CD4-positive, alpha-beta memory T cell (primary cell): Measurements from ENCODE around the gene LRRC8E. TPM values are rescaled to one million over a fixed set of nuclear protein-coding genes. Genes with fewer than 3 reads are reported as not detected.

Source experiments
- CTCF ChIA-PET: fragments of 350-600 bp; sonication (Branson Sonifier 250); formaldehyde crosslinking; loops from one replicate; lab custom pipeline; 2021; ENCODE audit warnings: inconsistent platforms; ENCODE audit not compliant: partially characterized antibody; lab: Charles Lee
- POLR2A ChIA-PET: fragments of 350-600 bp; sonication (Branson Sonifier 250); formaldehyde crosslinking; loops from one replicate; lab custom pipeline; 2021; ENCODE audit not compliant: partially characterized antibody; lab: Charles Lee
- DNase-seq, 5 donors: peaks; one replicate each; pipeline versions ENCODE4 v3.0.0 to v3.0.0-alpha.2; 2020 to 2022; ENCODE audit warnings: mixed read lengths in 1 of 5
- H3K27ac ChIP-seq: one replicate; pipeline ENCODE4 v1.7.0; 2013; ENCODE audit warnings: low read depth, low read length
- H3K27me3 ChIP-seq: 2 replicates; pipeline ENCODE4 v1.7.0; 2013; ENCODE audit warnings: mild to moderate bottlenecking, low read length, moderate library complexity; ENCODE audit not compliant: insufficient read depth
- H3K36me3 ChIP-seq: 2 replicates; pipeline ENCODE4 v1.7.0; 2013; ENCODE audit warnings: mild to moderate bottlenecking, low read length, moderate library complexity; ENCODE audit not compliant: insufficient read depth
- H3K4me1 ChIP-seq: 2 replicates; pipeline ENCODE4 v1.7.0; 2013; ENCODE audit warnings: mild to moderate bottlenecking, low read length, moderate library complexity; ENCODE audit not compliant: insufficient read depth
- H3K4me3 ChIP-seq, 2 donors: one replicate each; pipeline ENCODE4 v1.7.0; 2013; ENCODE audit warnings: low read length in 2 of 2, mild to moderate bottlenecking in 1 of 2
- H3K9me3 ChIP-seq, 2 donors: one replicate each; pipeline ENCODE4 v1.7.0; 2013; ENCODE audit warnings: low read length in 2 of 2, control low read depth in 1 of 2; ENCODE audit not compliant: control insufficient read depth in 1 of 2
- H3K27ac Mint-ChIP-seq, 7 donors: one replicate each; pipeline ENCODE4 v1.8.0; 2020 to 2021; ENCODE audit warnings: mixed read lengths in 7 of 7, mild to moderate bottlenecking in 6 of 7, inconsistent platforms in 3 of 7, moderate library complexity in 3 of 7
- H3K27me3 Mint-ChIP-seq, 2 donors: one replicate each; pipeline ENCODE4 v1.8.0; 2020 to 2021; ENCODE audit warnings: mixed read lengths in 2 of 2
- H3K36me3 Mint-ChIP-seq, 2 donors: one replicate each; pipeline ENCODE4 v1.8.0; 2020 to 2021; ENCODE audit warnings: mixed read lengths in 2 of 2, inconsistent platforms in 1 of 2, mild to moderate bottlenecking in 1 of 2
- H3K4me1 Mint-ChIP-seq, 4 donors: one replicate each; pipeline ENCODE4 v1.8.0; 2020 to 2021; ENCODE audit warnings: mixed read lengths in 4 of 4, mild to moderate bottlenecking in 1 of 4
- H3K4me3 Mint-ChIP-seq, 8 donors: one replicate each; pipeline ENCODE4 v1.8.0; 2020 to 2021; ENCODE audit warnings: mixed read lengths in 8 of 8, mild to moderate bottlenecking in 7 of 8, moderate library complexity in 6 of 8, inconsistent platforms in 3 of 8
- H3K9me3 Mint-ChIP-seq, 8 donors: one replicate each; pipeline ENCODE4 v1.8.0; 2020 to 2021; ENCODE audit warnings: mixed read lengths in 8 of 8, mild to moderate bottlenecking in 5 of 8, inconsistent platforms in 3 of 8, moderate library complexity in 1 of 8
- intact Hi-C: fragments of 100-400 bp; cut with micrococcal nuclease; formaldehyde crosslinking; loops from one replicate; pipeline ENCODE4 v1.15.1; 2023
- polyA plus RNA-seq, 2 donors: library from polyadenylated mRNA; unstranded; fragments of 300-500 nt; fragmentation: Illumina TruSeq; gene quantifications; one replicate each; pipeline ENCODE4 v1.2.3, GENCODE V29; 2021
- total RNA-seq, 2 experiments: library from RNA; stranded (reverse); gene quantifications; one replicate each; pipeline ENCODE4 v1.2.3, GENCODE V29; 2021

LRRC8E gene
- total and polyA plus RNA-seq, 4 experiments from 2014 or later, result not detected

- H3K9me3 ChIP-seq, result no peaks in the 10 kb centered on the region
- no peak overlapping the region for H3K27ac ChIP-seq
- Mint-ChIP-seq H3K4me3 (peak overlapping the region in 6 of 8 donors; percentile 11 to 73 (median 64)), H3K9me3 (peaks cover 0 to 1% (median 0%) of the 10 kb centered on the region in 8 donors), H3K4me1 (peaks cover 10 to 50% (median 29%) of the 10 kb centered on the region in 4 donors), H3K27me3 (peaks cover 2 to 6% of the 10 kb centered on the region in 2 donors), H3K36me3 (peaks cover 0 to 8% of the 10 kb centered on the region in 2 donors), H3K27ac (peak overlapping the region in 3 of 7 donors; percentile 42 to 70 (median 68))
- CTCF ChIA-PET, result interaction anchor here (1.4 to 2.0 kb wide), 4 partner anchors 11 to 71 kb away, joined by 3 to 5 read pairs (median 4); no protein-coding TSS in a partner anchor
- H3K27me3 ChIP-seq, result no peaks in the 10 kb centered on the region
- intact Hi-C loops, result loop anchor here (5.0 kb wide), 1 partner anchor 297 kb away; the partner anchor contains the start of genes PET100 and XAB2
- POLR2A ChIA-PET, result no interaction called here
- DNase-seq, result peak in 1 of 5 donors; percentile 27
- peaks cover 15% of the 10 kb centered on the region for H3K36me3 ChIP-seq
- peaks cover 32% of the 10 kb centered on the region for H3K4me1 ChIP-seq
- H3K4me3 ChIP-seq, result no peak overlapping the region
Observed at GRCh38 chr19:7924241-7924640, 35.9 kb downstream of the LRRC8E start.

- H3K27me3 Mint-ChIP-seq, result peaks cover under 1 to 5% of the 10 kb centered on the region in 2 donors
- ChIA-PET CTCF (interaction anchor here (1.4 to 2.0 kb wide), 2 partner anchors 13 to 55 kb away, joined by 3 to 4 read pairs; no protein-coding TSS in a partner anchor), POLR2A (no interaction called here)
- H3K27me3 ChIP-seq, result no peaks in the 10 kb centered on the region
- peak in 1 of 5 donors; percentile 24 for DNase-seq
- peak overlapping the region in 1 of 7 donors; percentile 77 for H3K27ac Mint-ChIP-seq
- peaks cover 0 to 1% (median 0%) of the 10 kb centered on the region in 8 donors for H3K9me3 Mint-ChIP-seq
- H3K4me3 ChIP-seq, result no peak overlapping the region
- H3K36me3 ChIP-seq, result peaks cover 15% of the 10 kb centered on the region
- peaks cover 9 to 49% (median 28%) of the 10 kb centered on the region in 4 donors for H3K4me1 Mint-ChIP-seq
- H3K4me1 ChIP-seq, result peaks cover 27% of the 10 kb centered on the region
- peaks cover 0 to 11% of the 10 kb centered on the region in 2 donors for H3K36me3 Mint-ChIP-seq
- H3K9me3 ChIP-seq, result no peaks in the 10 kb centered on the region
- intact Hi-C loops, result loop anchor here (1.0 to 5.0 kb wide), 3 partner anchors 19 to 297 kb away; partner anchors contain the start of genes PET100, TIMM44 and XAB2
- no peak overlapping the region for H3K4me3 Mint-ChIP-seq
- no peak overlapping the region for H3K27ac ChIP-seq
Observed at GRCh38 chr19:7924651-7925170, 36.4 kb downstream of the LRRC8E start.

DNA sequence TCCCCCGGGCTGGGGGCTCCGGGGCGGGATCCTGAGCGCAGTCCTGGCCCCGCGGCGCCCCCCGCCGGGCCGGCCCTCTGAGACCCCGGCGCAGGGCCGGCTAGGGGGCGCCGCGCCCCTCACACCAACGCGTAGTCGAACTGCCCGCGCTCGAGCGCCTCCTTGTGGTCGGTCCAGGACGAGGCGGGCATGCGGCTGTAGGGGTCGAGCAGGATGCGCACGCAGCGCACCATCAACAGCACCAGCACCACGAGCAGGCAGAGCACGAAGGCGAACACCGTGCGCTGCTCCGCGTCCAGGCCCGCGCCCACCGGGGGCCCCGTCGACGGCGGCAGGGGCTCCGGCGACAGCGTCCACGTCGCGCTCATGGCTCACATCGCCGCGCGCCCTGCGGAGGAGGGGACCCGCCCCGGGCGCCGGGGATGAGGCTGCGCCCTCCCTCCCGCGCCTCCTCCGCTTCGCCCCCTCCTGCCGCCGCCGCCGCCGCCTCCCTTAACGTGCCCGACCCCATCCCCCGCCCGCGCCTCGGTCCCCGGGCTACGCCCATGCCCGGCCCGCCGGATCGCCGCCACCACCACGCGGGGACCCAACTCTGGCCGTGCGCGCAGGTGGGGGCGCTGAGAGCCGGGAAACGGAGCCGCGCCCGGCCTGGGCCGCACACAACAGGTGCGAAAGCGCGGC lies 37.0 kb downstream of the LRRC8E start:
- Histone ChIP-seq H3K4me3 (no peak overlapping the region), H3K27ac (no peak overlapping the region), H3K27me3 (no peaks in the 10 kb centered on the region), H3K4me1 (peaks cover 24% of the 10 kb centered on the region), H3K36me3 (peaks cover 15% of the 10 kb centered on the region), H3K9me3 (no peaks in the 10 kb centered on the region)
- CTCF ChIA-PET, result no interaction called here
- no peaks in the 10 kb centered on the region for H3K27me3 Mint-ChIP-seq
- H3K9me3 Mint-ChIP-seq, result peaks cover 0 to 1% (median 0%) of the 10 kb centered on the region in 8 donors
- H3K36me3 Mint-ChIP-seq, result peaks cover 0 to 9% of the 10 kb centered on the region in 2 donors
- peak overlapping the region in 6 of 7 donors; percentile 53 to 84 (median 72) for H3K27ac Mint-ChIP-seq
- intact Hi-C loops, result loop anchor here (1.0 kb wide), 2 partner anchors 18 to 72 kb away; partner anchors contain the start of gene TIMM44
- peak; percentile 70 to 78 (median 74) for DNase-seq
- POLR2A ChIA-PET, result no interaction called here
- peak overlapping the region; percentile 64 to 90 (median 83) for H3K4me3 Mint-ChIP-seq
- H3K4me1 Mint-ChIP-seq, result peaks cover 4 to 43% (median 24%) of the 10 kb centered on the region in 4 donors

DNA sequence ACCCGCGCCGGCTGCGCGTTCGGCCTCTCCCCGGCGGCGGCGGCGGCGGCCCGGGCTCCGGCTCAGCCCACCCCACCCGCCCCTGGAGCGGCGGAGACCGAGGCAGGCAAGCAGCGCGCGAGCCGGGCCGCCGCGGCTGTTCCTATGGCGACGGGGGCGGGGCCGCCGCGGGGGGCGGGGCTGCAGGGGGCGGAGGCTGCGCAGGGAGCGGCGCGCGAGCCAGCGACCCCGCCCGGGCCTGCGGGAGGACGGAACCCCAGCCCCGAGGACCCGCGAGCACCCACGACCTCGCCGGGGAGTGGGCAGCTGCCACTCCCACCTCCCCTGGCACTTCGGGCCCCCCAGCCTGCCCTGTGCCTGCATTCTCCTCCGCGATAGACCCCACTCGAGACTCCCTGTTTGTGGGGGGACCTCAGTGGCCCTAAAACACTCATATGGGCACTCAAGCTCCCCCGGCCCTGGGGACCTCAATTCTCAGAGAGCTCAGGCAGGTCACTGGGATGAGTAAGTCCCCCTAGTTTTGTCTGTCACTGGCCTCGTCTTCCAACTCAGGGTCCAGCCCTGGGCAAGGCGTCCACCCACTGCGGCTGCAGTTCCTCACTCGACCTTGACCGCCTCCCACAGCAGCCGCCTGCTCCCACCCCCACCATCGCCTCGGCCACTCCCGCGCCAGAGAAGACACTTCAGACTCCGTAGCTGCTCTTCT lies 37.9 kb downstream of the LRRC8E start, which contains the start of gene CTXN1:
CTXN1 (minus strand) TSS at position 115 of the 706 bp plus-strand sequence. CDS start 597 bp downstream, outside the sequence.
- ChIA-PET CTCF (interaction anchor here (1.5 kb wide), 1 partner anchor 74 kb away, joined by 6 read pairs; no protein-coding TSS in a partner anchor), POLR2A (interaction anchor here (1.5 kb wide), 2 partner anchors 9 to 18 kb away, joined by 5 to 8 read pairs; no protein-coding TSS in a partner anchor)
- H3K36me3 Mint-ChIP-seq, result peaks cover 0 to 16% of the 10 kb centered on the region in 2 donors
- H3K9me3 ChIP-seq, result no peaks in the 10 kb centered on the region
- intact Hi-C loops, result no loop called here
- H3K9me3 Mint-ChIP-seq, result no peaks in the 10 kb centered on the region
- H3K4me3 Mint-ChIP-seq, result peak within 1 kb of the TSS; percentile 64 to 90 (median 83)
- no peaks in the 10 kb centered on the region for H3K27me3 Mint-ChIP-seq
- H3K4me3 ChIP-seq, result no peak within 1 kb of the TSS
- peaks cover 15% of the 10 kb centered on the region for H3K36me3 ChIP-seq
- no peaks in the 10 kb centered on the region for H3K27me3 ChIP-seq
- H3K4me1 Mint-ChIP-seq, result peaks cover 1 to 37% (median 20%) of the 10 kb centered on the region in 4 donors
- peaks cover 20% of the 10 kb centered on the region for H3K4me1 ChIP-seq
- H3K27ac Mint-ChIP-seq, result peak within 1 kb of the TSS in 6 of 7 donors; percentile 53 to 84 (median 76)
- H3K27ac ChIP-seq, result no peak within 1 kb of the TSS
- DNase-seq, result peak; percentile 68 to 78 (median 72)

DNA sequence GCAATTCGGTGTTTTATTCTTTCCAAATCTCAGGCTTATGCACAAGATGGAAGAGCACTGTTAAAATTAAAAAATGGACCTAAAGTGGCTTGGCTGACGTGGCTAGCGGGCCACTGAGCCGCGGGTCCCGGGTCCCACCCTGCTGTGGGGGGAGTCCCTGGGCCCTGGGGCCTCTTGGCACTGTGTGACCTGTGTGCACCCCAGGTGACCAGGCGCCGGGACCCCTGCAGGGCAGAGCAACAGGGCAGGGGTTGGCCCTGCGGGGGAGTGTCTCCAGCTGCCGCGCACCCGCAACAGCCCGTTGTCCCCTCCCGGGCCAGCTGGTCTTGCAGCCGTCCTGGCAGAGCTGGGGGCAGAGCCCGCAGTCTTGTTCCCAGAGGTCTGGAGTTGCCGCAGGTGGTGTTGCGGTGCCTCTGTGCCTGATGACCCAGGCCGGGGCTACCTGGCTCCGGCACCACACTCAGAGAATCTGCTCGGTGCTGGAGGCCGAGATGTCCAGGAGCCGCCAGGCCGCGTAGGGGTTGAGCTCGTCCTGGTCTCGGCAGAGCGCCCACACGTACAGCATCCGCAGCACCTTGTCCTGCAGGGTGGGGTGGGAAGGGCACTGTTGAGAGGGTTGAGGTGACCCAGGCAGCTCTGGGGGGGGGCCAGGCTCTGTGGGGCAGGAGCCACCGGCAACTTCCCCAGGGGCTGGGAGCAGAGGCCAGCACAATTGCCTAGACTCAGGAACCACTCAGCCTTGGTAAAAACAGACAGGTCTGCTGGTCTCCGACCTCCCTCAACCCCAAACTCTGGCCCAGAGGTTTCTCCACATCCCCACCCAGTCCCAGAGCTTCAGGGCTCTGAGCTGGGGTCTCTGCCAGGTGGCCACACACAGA lies 38.7 kb downstream of the LRRC8E start:
- H3K27me3 ChIP-seq, result no peaks in the 10 kb centered on the region
- Mint-ChIP-seq H3K36me3 (peaks cover 0 to 19% of the 10 kb centered on the region in 2 donors), H3K9me3 (no peaks in the 10 kb centered on the region), H3K4me3 (peak overlapping the region; percentile 17 to 73 (median 42)), H3K27ac (peak overlapping the region in 2 of 7 donors; percentile 60 to 83), H3K27me3 (no peaks in the 10 kb centered on the region), H3K4me1 (peaks cover 1 to 31% (median 18%) of the 10 kb centered on the region in 4 donors)
- H3K4me3 ChIP-seq, result no peak overlapping the region
- POLR2A ChIA-PET, result interaction anchor here (1.5 kb wide), 2 partner anchors 9 to 17 kb away, joined by 5 to 8 read pairs; no protein-coding TSS in a partner anchor
- H3K9me3 ChIP-seq, result no peaks in the 10 kb centered on the region
- CTCF ChIA-PET, result interaction anchor here (0.6 to 1.5 kb wide), 3 partner anchors 9 to 578 kb away, joined by 4 to 6 read pairs (median 4); no protein-coding TSS in a partner anchor
- intact Hi-C loops, result no loop called here
- peaks cover 13% of the 10 kb centered on the region for H3K4me1 ChIP-seq
- DNase-seq, result no peak
- H3K36me3 ChIP-seq, result peaks cover 19% of the 10 kb centered on the region
- H3K27ac ChIP-seq, result no peak overlapping the region
